Measurements from ENCODE around the gene TROAP.
A peak's percentile ranks its signal among the peaks of the same experiment; 100 is the strongest.
"Not testable (repeated sequence)": the region's sequence is repeated elsewhere in the genome, so short reads cannot be mapped to it uniquely, and the experiment has no call there.

TROAP gene

GRCh38 chr12:49322708-49323523, at the start of gene TROAP:
TROAP (plus strand) TSS chr12:49323255; CDS start chr12:49323609, 354 bp downstream.
- peak; percentile 94 to 96 for DNase-seq (ENCODE audit: low read depth in 2 of 2)

GRCh38 chr12:49273726-49274395, 49.2 kb upstream of the TROAP start:
- DNase-seq (ENCODE audit: low read depth in 2 of 2): no peak

GRCh38 chr12:49274396-49275069, 48.5 kb upstream of the TROAP start:
- DNase-seq (ENCODE audit: low read depth in 2 of 2): no peak

- no peak for DNase-seq (ENCODE audit: low read depth in 2 of 2)
These were observed 46.5 kb upstream of the TROAP start for GRCh38 chr12:49276304-49277290.

GRCh38 chr12:49277466-49277865, 45.6 kb upstream of the TROAP start:
- DNase-seq (ENCODE audit: low read depth in 2 of 2): no peak

GRCh38 chr12:49279706-49280159, 43.3 kb upstream of the TROAP start:
- no peak for DNase-seq (ENCODE audit: low read depth in 2 of 2)

GRCh38 chr12:49280545-49280944, 42.5 kb upstream of the TROAP start:
- DNase-seq (ENCODE audit: low read depth in 2 of 2): not testable (repeated sequence)

GRCh38 chr12:49282302-49282701, 40.8 kb upstream of the TROAP start:
- no peak for DNase-seq (ENCODE audit: low read depth in 2 of 2)

GRCh38 chr12:49282740-49283375, 40.2 kb upstream of the TROAP start:
- DNase-seq (ENCODE audit: low read depth in 2 of 2): not testable (repeated sequence)

- DNase-seq (ENCODE audit: low read depth in 2 of 2): no peak
These were observed 39.3 kb upstream of the TROAP start for GRCh38 chr12:49283541-49284429.

GRCh38 chr12:49284672-49285071, 38.4 kb upstream of the TROAP start:
- no peak for DNase-seq (ENCODE audit: low read depth in 2 of 2)

GRCh38 chr12:49287876-49288275, 35.2 kb upstream of the TROAP start:
- DNase-seq (ENCODE audit: low read depth in 2 of 2): no peak

GRCh38 chr12:49288412-49288853, 34.6 kb upstream of the TROAP start:
- DNase-seq (ENCODE audit: low read depth in 2 of 2): peak in 1 of 2 donors; percentile 43

- no peak for DNase-seq (ENCODE audit: low read depth in 2 of 2)
These were observed 34.0 kb upstream of the TROAP start for GRCh38 chr12:49288922-49289555.

- DNase-seq (ENCODE audit: low read depth in 2 of 2): no peak
These were observed 30.4 kb upstream of the TROAP start for GRCh38 chr12:49292729-49293055.

GRCh38 chr12:49293056-49293956, 29.7 kb upstream of the TROAP start:
- DNase-seq (ENCODE audit: low read depth in 2 of 2): no peak

- no peak for DNase-seq (ENCODE audit: low read depth in 2 of 2)
These were observed 28.8 kb upstream of the TROAP start for GRCh38 chr12:49294086-49294803.

GRCh38 chr12:49294804-49295081, 28.3 kb upstream of the TROAP start:
- DNase-seq (ENCODE audit: low read depth in 2 of 2): no peak

Data from stimulated activated CD8-positive, alpha-beta memory T cell treated with anti-CD3 and anti-CD28 coated beads, Interleukin-15, amount 100 ng/mL, for 48 hours (primary cell).